B cell (primary cell): ENCODE data around the gene CRNKL1. TPM values are rescaled to one million over a fixed set of nuclear protein-coding genes. Genes with fewer than 3 reads are reported as not detected.

Experiments
- ATAC-seq: fragments of 200-7000 bp; cut with Tn5 transposase; one replicate; pipeline ENCODE4 v1.10.0; 2021; ENCODE audit warnings: low read depth, mild to moderate bottlenecking, moderate number of reproducible peaks, moderate library complexity
- CTCF ChIA-PET: fragments of 350-600 bp; sonication (Branson Sonifier 250); formaldehyde crosslinking; loops from one replicate; lab custom pipeline; 2021; ENCODE audit warnings: antibody characterized with exemption, inconsistent platforms; lab: Charles Lee
- POLR2A ChIA-PET: fragments of 350-600 bp; sonication (Branson Sonifier 250); formaldehyde crosslinking; loops from one replicate; lab custom pipeline; 2021; ENCODE audit warnings: antibody characterized with exemption; lab: Charles Lee
- DNase-seq: peaks from one replicate; pipeline ENCODE4 v3.0.0; 2013
- H2AFZ ChIP-seq: 2 replicates; pipeline ENCODE4 v1.6.1; 2012; ENCODE audit warnings: mild to moderate bottlenecking, low read depth, low read length; ENCODE audit not compliant: insufficient read depth, poor library complexity, severe bottlenecking
- H3K27ac ChIP-seq, 2 donors: 1 replicate in 1 of 2; 2 replicates in 1 of 2; pipeline ENCODE4 v1.5.1; 2012 to 2013; ENCODE audit warnings: low read length in 2 of 2, mild to moderate bottlenecking in 2 of 2, moderate library complexity in 1 of 2
- H3K27me3 ChIP-seq, 4 experiments: fragments of 200-600 bp in 1 of 4; sonication (generic) in 1 of 4; replicated peaks in 1 of 4; 1 replicate in 2 of 4; 2 replicates in 2 of 4; pipeline versions ENCODE4 v1.6.1 to v1.7.0; 2013 to 2016; ENCODE audit warnings: low read length in 3 of 4, mild to moderate bottlenecking in 2 of 4, mixed read lengths in 1 of 4, moderate library complexity in 1 of 4; ENCODE audit not compliant: insufficient read depth in 4 of 4, control insufficient read depth in 3 of 4; ENCODE audit errors: control extremely low read depth in 1 of 4
- H3K36me3 ChIP-seq, 2 experiments: replicated peaks in 1 of 2; 1 replicate in 1 of 2; 2 replicates in 1 of 2; pipeline versions ENCODE4 v1.6.1 to v1.7.1; 2013; ENCODE audit warnings: low read length in 1 of 2; ENCODE audit not compliant: insufficient read depth in 2 of 2, control insufficient read depth in 1 of 2; ENCODE audit errors: control extremely low read depth in 1 of 2, extremely low read depth in 1 of 2
- H3K4me1 ChIP-seq, 2 donors: fragments of 200-600 bp in 1 of 2; sonication (generic) in 1 of 2; 1 replicate in 1 of 2; 2 replicates in 1 of 2; pipeline versions ENCODE4 v1.5.1 to v1.6.1; 2013 to 2017; ENCODE audit warnings: low read length in 2 of 2; ENCODE audit not compliant: control insufficient read depth in 2 of 2, insufficient read depth in 2 of 2
- H3K4me2 ChIP-seq: replicated peaks from 2 replicates; pipeline ENCODE3; 2012; ENCODE audit warnings: mild to moderate bottlenecking, low read depth, low read length; ENCODE audit not compliant: poor library complexity, severe bottlenecking
- H3K4me3 ChIP-seq, 5 experiments: fragments of 200-600 bp in 1 of 5; sonication (generic) in 1 of 5; 1 replicate in 3 of 5; 2 replicates in 2 of 5; pipeline versions ENCODE4 v1.5.1 to v1.7.0; 2011 to 2016; ENCODE audit warnings: low read length in 4 of 5, mild to moderate bottlenecking in 4 of 5, low read depth in 2 of 5, control low read depth in 1 of 5, moderate library complexity in 1 of 5; ENCODE audit not compliant: insufficient read depth in 1 of 5; ENCODE audit errors: control extremely low read depth in 1 of 5, extremely low read depth in 1 of 5
- H3K79me2 ChIP-seq: fragments of 200-600 bp; sonication (generic); one replicate; pipeline ENCODE4 v1.6.0; 2016; ENCODE audit warnings: low read length; ENCODE audit not compliant: control insufficient read depth, insufficient read depth
- H3K9ac ChIP-seq: fragments of 200-600 bp; sonication (generic); 2 replicates; pipeline ENCODE4 v1.6.1; 2017; ENCODE audit warnings: mild to moderate bottlenecking, low read length, moderate library complexity
- H3K9me3 ChIP-seq, 3 donors: one replicate each; pipeline versions ENCODE4 v1.6.1 to v1.7.1; 2013; ENCODE audit warnings: low read length in 2 of 3; ENCODE audit not compliant: control insufficient read depth in 2 of 3, insufficient read depth in 1 of 3; ENCODE audit errors: control extremely low read depth in 1 of 3
- H4K20me1 ChIP-seq: 2 replicates; pipeline ENCODE4 v1.6.0; 2012; ENCODE audit warnings: mild to moderate bottlenecking, low read length; ENCODE audit not compliant: insufficient read depth, control insufficient read depth, poor library complexity, severe bottlenecking
- H3K27ac Mint-ChIP-seq: one replicate; pipeline ENCODE4 v1.8.0; 2021; ENCODE audit warnings: mixed read lengths
- H3K27me3 Mint-ChIP-seq: one replicate; pipeline ENCODE4 v1.8.0; 2021; ENCODE audit warnings: mixed read lengths
- H3K4me1 Mint-ChIP-seq: one replicate; pipeline ENCODE4 v1.8.0; 2021; ENCODE audit warnings: mixed read lengths
- H3K4me3 Mint-ChIP-seq: one replicate; pipeline ENCODE4 v1.8.0; 2021; ENCODE audit warnings: mixed read lengths
- H3K9me3 Mint-ChIP-seq: one replicate; pipeline ENCODE4 v1.8.0; 2022; ENCODE audit warnings: mixed read lengths; ENCODE audit not compliant: insufficient read depth
- CTCF ChIP-seq: fragments of 200-600 bp; IDR thresholded peaks from one replicate; pipeline ENCODE4 v1.8.0; 2022; ENCODE audit warnings: antibody characterized with exemption, mild to moderate bottlenecking
- EZH2 ChIP-seq: IDR thresholded peaks from 2 replicates; pipeline ENCODE4 v1.6.1; 2012; ENCODE audit warnings: borderline replicate concordance, low read depth, mild to moderate bottlenecking, moderate library complexity, low read length; ENCODE audit not compliant: insufficient read depth, poor library complexity, severe bottlenecking
- WGBS: methylation state at CpG from one replicate; pipeline ENCODE4 v1.1.5; 2013; ENCODE audit warnings: missing lambda C conversion rate; ENCODE audit not compliant: insufficient coverage; 5-methylcytosine and 5-hydroxymethylcytosine counted together
- intact Hi-C: fragments of 100-400 bp; cut with micrococcal nuclease; formaldehyde crosslinking; loops from one replicate; pipeline ENCODE4 v1.10.0; 2022
- polyA plus RNA-seq: library from polyadenylated mRNA; depleted of rRNA; stranded (reverse); fragments of >200 nt; gene quantifications from 2 replicates; pipeline ENCODE4 v1.2.3, GENCODE V29; 2012
- total RNA-seq, 2 donors: library from RNA; stranded (reverse); fragments of 120-200 nt in 1 of 2; gene quantifications; 1 replicate in 1 of 2; 2 replicates in 1 of 2; pipeline versions ENCODE4 v1.2.3 to v1.2.4, GENCODE V29; 2013 to 2022

The CRNKL1 gene
- total and polyA plus RNA-seq, 2 donors (not counting 1 experiment from before 2014, with no cell fraction given): 3.9 to 25.5 TPM

GRCh38 chr20:20094410-20094809 is 42.1 kb upstream of the CRNKL1 start:
- H3K9me3 Mint-ChIP-seq: no peaks in the 10 kb centered on the region
- Histone ChIP-seq H2AFZ (no peak overlapping the region), H3K79me2 (no peaks in the 10 kb centered on the region), H3K27me3 (peaks cover 0 to 4% (median 0%) of the 10 kb centered on the region in 4 experiments), H4K20me1 (no peaks in the 10 kb centered on the region), H3K9ac (no peak overlapping the region), H3K36me3 (no peaks in the 10 kb centered on the region), H3K9me3 (no peaks in the 10 kb centered on the region), H3K4me2 (no peak overlapping the region), H3K4me1 (no peaks in the 10 kb centered on the region), H3K27ac (no peak overlapping the region), H3K4me3 (no peak overlapping the region)
- no peak for TF ChIP-seq CTCF
- peaks cover 21% of the 10 kb centered on the region for H3K27me3 Mint-ChIP-seq
- POLR2A ChIA-PET: no interaction called here
- no peak overlapping the region for H3K4me3 Mint-ChIP-seq
- H3K4me1 Mint-ChIP-seq: no peaks in the 10 kb centered on the region
- intact Hi-C loops: no loop called here
- DNase-seq: no peak
- no peak overlapping the region for H3K27ac Mint-ChIP-seq
- WGBS: 66% methylated on average over 6 of the region's 6 CpGs
- no peak for ATAC-seq
- CTCF ChIA-PET: no interaction called here

- H3K27me3 ChIP-seq: peaks cover 0 to 4% (median 0%) of the 10 kb centered on the region in 4 experiments
- H3K9me3 Mint-ChIP-seq: no peaks in the 10 kb centered on the region
- TF ChIP-seq EZH2 (no peak), CTCF (no peak)
- no peak overlapping the region for H3K4me3 Mint-ChIP-seq
- no peak for DNase-seq
- H3K79me2 ChIP-seq: no peaks in the 10 kb centered on the region
- no peaks in the 10 kb centered on the region for H3K9me3 ChIP-seq
- H3K4me3 ChIP-seq: no peak overlapping the region
- no peaks in the 10 kb centered on the region for H3K36me3 ChIP-seq
- POLR2A ChIA-PET: no interaction called here
- H3K27ac Mint-ChIP-seq: no peak overlapping the region
- WGBS: 82% methylated on average over 3 of the region's 4 CpGs
- H3K4me1 ChIP-seq: no peaks in the 10 kb centered on the region
- no peak overlapping the region for H3K27ac ChIP-seq
- H3K4me2 ChIP-seq: no peak overlapping the region
- no peaks in the 10 kb centered on the region for H4K20me1 ChIP-seq
- no peak overlapping the region for H2AFZ ChIP-seq
- no peak overlapping the region for H3K9ac ChIP-seq
- H3K4me1 Mint-ChIP-seq: no peaks in the 10 kb centered on the region
- intact Hi-C loops: no loop called here
- CTCF ChIA-PET: no interaction called here
- no peak for ATAC-seq
- H3K27me3 Mint-ChIP-seq: peaks cover 18% of the 10 kb centered on the region
Observed at GRCh38 chr20:20092827-20093226, 40.6 kb upstream of the CRNKL1 start.
